GM12892 (cell line): ENCODE measurements around the gene PLPP6.

Source experiments
- DNase-seq: peaks from one replicate; pipeline ENCODE4 v3.0.0; 2011; ENCODE audit not compliant: insufficient read length
- FAIRE-seq: peaks from 2 replicates; lab custom pipeline; 2011; peaks lifted over from hg19 to GRCh38; lab: Jason Lieb, UNC
- POLR2A ChIP-seq: IDR thresholded peaks from 2 replicates; pipeline ENCODE4 v1.6.1; 2011; ENCODE audit warnings: low read depth, low read length, control low read depth
- POLR2AphosphoS5 ChIP-seq: IDR thresholded peaks from 2 replicates; pipeline ENCODE4 v1.6.1; 2011; ENCODE audit warnings: low read depth, low read length, control low read depth
- TAF1 ChIP-seq: IDR thresholded peaks from 2 replicates; pipeline ENCODE4 v1.6.1; 2011; ENCODE audit warnings: low read depth, mild to moderate bottlenecking, control low read depth, low read length, borderline replicate concordance

Gene PLPP6

DNA sequence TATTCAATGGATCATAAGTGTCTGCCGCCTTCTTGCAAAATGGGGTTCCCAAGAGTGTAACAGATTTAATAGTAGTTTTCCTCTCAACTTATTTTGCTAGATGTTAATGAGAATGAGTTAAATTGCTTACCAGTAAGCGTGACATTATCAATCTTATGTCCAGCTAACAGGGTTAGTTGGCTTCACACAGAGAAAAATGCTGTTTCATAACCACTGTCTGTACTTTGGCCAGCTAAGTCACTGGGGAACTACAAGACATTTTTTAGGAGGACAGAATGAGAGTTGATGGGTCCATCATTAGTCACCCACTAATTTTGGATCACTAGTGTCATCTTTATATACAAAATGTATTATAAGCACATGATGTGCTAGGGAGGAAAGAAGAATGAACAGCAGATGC is 18.7 kb downstream of the PLPP6 start:
- DNase-seq (no peak), FAIRE-seq (no peak)
- no peak for TF ChIP-seq POLR2AphosphoS5
- TF ChIP-seq TAF1: no peak

DNA sequence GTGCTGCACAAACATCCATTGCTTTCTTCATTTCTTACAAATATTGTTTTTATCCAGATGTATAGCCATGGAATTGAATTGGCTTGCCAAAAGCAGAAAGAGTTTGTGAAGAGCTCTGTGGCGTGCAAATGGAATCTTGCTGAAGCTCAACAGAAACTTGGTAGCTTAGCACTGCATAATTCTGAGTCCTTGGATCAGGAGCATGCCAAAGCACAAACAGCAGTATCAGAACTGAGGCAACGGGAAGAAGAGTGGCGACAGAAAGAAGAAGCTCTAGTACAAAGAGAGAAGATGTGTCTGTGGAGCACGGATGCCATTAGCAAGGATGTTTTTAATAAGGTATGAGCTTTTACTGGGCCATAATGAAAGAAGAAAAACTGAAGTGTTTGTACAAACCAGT is 22.7 kb downstream of the PLPP6 start:
- TF ChIP-seq TAF1: no peak
- TF ChIP-seq POLR2A: no peak
- TF ChIP-seq POLR2AphosphoS5: no peak
- no peak for FAIRE-seq
- DNase-seq: no peak

DNA sequence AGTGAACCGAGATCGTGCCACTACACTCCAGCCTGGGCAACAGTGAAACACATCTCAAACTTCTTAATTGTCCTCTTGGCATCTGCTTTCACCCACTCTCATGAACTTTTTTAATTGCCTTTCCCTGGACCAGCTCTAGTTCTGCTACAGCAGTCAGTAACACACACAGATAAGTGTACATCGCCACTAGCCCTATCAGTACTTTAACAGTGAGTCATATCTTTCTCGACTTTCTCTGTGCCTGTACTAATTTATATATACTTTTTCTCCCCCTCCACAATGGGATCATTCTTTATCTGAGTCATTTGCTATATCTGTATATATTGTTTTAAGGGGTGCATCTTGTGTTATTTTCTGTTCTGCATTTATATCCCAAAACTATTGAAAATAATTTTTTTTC is 24.0 kb downstream of the PLPP6 start:
- no peak for DNase-seq
- TF ChIP-seq TAF1: no peak
- FAIRE-seq: peak; percentile 38

DNA sequence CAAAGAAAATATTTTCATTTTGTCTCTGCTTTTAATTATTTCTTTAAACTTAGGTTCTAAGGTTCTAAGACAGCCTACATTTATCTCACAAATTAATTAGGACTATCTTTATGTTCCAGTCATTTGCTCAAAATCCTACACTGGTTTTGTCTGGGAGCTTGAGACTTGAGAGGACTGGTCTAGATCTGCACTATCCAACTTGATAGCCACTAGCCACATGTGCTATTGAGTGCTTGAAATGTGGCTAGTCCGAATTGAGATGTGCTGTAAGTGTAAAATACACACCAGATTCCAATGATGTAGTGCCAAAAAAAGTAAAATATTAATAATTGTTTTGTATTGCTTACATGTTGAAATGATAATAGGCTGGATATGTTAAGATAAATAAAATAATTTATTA is 24.5 kb downstream of the PLPP6 start:
- FAIRE-seq (no peak), DNase-seq (no peak)
- TF ChIP-seq TAF1 (no peak), POLR2AphosphoS5 (no peak)

DNA sequence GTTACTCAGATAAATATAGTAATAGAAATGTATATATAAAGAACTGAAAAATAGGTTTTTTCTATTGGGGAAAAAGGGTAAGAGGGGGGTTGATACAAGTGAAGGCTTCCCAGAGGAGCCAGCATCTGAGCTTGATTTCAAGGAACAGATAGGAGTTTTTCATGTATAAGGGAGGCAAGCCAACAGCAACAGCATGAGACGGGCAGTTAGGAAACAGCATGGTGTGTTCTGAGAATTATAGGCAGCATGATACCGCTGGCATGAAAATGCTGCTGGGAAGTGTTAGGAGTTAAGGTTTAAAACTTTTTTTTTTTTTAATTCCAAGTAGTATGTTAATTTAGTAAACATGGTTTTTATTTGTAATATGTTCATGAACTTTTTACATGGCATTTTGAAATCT is 26.9 kb downstream of the PLPP6 start:
- no peak for TF ChIP-seq POLR2A
- TF ChIP-seq TAF1: no peak
- no peak for TF ChIP-seq POLR2AphosphoS5
- DNase-seq (no peak), FAIRE-seq (peak; percentile 63)

DNA sequence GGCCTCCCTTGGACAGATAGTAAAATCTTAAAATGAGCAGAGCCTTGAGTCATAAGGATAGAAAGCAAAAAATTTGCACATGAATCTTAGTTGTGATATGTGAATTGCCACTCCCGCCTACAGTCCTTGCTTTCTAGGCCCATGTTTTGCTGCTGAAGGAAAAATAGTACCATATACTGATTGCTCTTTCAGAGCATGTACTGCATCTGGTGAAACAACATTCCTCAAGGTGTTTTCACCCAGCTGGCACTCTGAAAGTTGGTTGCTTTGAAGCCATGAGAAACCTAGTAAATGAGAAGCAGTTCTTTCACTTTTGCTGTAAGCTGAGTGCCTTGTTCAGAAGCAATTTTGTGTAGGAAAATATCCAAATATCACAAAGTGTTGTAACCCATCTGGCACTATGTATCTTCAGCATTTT is 27.6 kb downstream of the PLPP6 start:
- TF ChIP-seq TAF1 (no peak), POLR2A (no peak), POLR2AphosphoS5 (no peak)
- no peak for DNase-seq
- FAIRE-seq: no peak

DNA sequence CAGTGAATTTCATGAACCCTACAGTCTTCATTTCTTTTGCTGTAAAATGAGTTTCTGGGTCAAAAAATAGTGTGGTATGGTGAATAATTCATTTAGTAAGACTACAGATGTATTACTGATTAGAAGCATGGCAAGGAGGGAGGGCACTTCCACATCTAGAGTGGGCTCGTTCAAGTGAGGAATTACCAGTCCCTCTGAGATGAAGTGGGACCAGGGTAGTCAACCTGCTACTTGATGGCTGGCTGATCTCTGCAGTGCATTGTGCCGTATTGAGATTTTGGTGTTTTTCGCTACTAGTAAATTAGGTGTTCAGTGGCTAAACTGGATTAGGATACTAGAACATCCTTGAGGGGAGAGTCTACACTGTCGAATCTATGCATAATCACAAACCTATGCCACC is 28.1 kb downstream of the PLPP6 start:
- TF ChIP-seq POLR2AphosphoS5 (no peak), TAF1 (no peak), POLR2A (no peak)
- FAIRE-seq (peak; percentile 85), DNase-seq (no peak)

DNA sequence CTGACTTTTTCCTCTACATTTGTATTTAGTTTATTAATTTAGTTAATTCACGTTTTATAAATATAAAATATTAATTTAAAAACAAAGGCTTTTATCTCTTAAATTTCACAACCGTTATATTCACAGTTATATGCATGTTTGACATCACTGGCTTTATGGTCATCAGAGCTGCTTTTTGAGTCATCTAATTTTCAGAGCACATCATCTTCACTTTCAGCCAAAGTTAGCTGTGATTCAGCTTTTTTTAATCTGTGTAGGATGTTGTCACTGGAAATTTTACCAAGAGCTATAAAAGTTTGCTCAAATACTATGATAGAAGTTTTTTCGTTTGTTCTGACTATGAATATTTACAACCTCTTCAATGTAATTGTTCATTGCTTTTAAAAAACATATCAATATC is 29.7 kb downstream of the PLPP6 start:
- DNase-seq: no peak
- TF ChIP-seq POLR2AphosphoS5: no peak
- no peak for TF ChIP-seq TAF1
- TF ChIP-seq POLR2A: no peak
- FAIRE-seq: no peak

DNA sequence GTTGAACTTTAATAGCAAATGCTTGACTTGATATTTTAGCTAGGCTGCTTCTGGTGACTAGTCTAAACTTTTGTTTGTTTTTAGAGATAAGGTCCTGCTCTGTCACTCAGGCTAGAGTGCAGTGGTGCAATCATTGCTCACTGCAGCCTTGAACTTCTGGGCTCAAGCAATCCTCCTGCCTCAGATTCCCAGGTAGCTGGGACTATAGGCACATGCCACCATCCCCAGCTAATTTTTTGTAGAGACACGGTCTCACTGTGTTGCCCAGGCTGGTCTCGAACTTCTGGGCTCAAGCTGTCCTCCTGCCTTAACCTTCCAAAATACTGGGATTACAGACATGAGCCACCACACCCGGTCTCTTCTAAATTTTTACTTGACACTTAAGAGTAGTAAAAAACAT is 38.0 kb downstream of the PLPP6 start:
- DNase-seq (no peak), FAIRE-seq (no peak)
- no peak for TF ChIP-seq POLR2A
- TF ChIP-seq POLR2AphosphoS5: no peak
- no peak for TF ChIP-seq TAF1

DNA sequence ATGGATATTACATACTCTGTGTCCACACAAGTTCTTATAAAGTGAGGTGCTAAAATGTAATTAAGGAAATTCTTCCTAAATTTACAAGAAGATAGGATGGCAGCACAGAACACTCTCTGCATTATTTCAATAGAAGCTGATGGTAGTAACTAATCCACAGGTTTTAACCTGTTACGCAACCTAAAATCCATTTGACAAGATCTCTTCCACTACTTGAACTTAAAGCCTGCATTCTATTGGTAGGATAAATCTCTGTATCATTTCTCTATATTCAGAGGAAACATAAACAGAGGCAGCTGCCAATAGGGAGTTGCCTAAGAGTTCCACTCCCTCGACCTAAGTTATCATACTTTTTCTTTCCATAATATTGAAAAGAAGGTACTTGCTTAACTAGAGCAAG is 38.8 kb downstream of the PLPP6 start:
- TF ChIP-seq POLR2A (no peak), POLR2AphosphoS5 (no peak), TAF1 (no peak)
- DNase-seq (no peak), FAIRE-seq (no peak)

DNA sequence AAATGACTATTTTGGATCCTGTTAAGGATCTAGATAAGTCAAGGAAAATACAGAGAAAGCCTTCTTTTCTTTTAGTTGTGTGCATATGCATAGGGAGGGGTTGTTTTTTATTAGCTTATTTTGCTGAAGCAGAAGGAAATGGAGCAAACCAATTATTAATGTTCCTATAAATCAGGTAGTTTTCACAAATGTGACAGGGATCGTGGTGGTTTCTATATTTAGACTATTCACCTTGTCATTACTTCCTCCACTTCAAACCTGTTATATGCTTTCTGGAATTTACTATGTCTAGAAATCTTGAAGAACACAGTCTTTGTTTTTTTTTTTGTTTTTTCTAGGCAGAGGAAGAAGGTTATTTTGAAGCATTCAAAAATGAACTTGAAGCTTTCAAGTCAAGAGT is 39.4 kb downstream of the PLPP6 start:
- DNase-seq: no peak
- no peak for FAIRE-seq
- no peak for TF ChIP-seq POLR2AphosphoS5
- TF ChIP-seq POLR2A: no peak
- no peak for TF ChIP-seq TAF1

DNA sequence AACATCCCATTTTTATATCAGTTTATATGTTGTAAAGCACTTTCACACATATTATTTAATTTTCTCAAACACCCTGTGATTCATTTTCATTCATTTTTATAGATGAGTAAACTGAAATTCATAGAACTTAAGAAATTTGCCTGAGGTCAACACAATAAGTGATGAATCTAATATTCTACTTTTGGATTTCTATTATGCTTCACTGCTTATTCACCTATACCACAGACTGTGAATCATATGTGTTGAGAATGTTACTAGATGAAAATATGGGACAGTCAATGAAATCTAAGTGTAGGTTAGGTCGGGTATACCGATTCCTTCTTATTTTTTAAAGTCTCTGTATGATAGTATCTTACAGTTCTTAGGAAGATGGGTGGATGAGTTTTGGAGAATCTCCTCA is 42.0 kb downstream of the PLPP6 start:
- FAIRE-seq (no peak), DNase-seq (no peak)
- TF ChIP-seq POLR2A (no peak), POLR2AphosphoS5 (no peak)

DNA sequence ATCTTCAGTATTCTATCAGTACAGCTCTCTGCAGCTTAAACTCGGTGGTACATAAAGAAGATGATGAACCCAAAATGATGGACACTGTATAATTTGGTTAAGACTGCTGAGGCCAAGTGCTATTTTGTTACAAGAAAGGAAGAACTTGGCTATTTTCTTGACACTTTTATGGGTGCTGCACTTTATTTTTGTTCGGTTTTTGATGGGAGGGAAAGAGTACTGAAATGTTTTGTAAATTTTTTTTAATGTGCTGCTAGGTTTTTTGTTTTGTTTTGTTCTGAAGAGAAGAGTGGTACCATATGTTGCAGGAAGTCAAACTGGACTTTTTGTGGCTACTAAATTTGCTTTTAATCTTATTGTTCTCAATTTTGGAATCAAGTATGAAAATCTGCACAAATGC is 43.9 kb downstream of the PLPP6 start:
- DNase-seq: no peak
- no peak for TF ChIP-seq TAF1
- no peak for TF ChIP-seq POLR2A
- TF ChIP-seq POLR2AphosphoS5: no peak
- no peak for FAIRE-seq
